KMS-11 (cell line): Measurements from ENCODE around the gene CDR2L.
A peak's percentile ranks its signal among the peaks of the same experiment; 100 is the strongest.

Experiments
- H2AFZ ChIP-seq: fragments of 200-600 bp; sonication (generic); 2 replicates; pipeline ENCODE4 v1.6.1; 2016; ENCODE audit warnings: antibody characterized with exemption, mixed run types, low read depth
- H3K27ac ChIP-seq: fragments of 200-600 bp; sonication (generic); 2 replicates; pipeline ENCODE4 v1.6.1; 2016; ENCODE audit warnings: mild to moderate bottlenecking, mixed run types
- H3K27me3 ChIP-seq: fragments of 200-600 bp; sonication (generic); 2 replicates; pipeline ENCODE4 v1.6.1; 2017; ENCODE audit warnings: mild to moderate bottlenecking, low read depth, mixed run types, moderate library complexity; ENCODE audit not compliant: insufficient read depth
- H3K36me3 ChIP-seq: fragments of 200-600 bp; sonication (generic); 2 replicates; pipeline ENCODE4 v1.6.1; 2017; ENCODE audit warnings: mild to moderate bottlenecking, mixed run types; ENCODE audit not compliant: insufficient read depth
- H3K4me1 ChIP-seq: fragments of 200-600 bp; sonication (generic); 2 replicates; pipeline ENCODE4 v1.6.1; 2016; ENCODE audit warnings: mild to moderate bottlenecking, low read depth, mixed run types; ENCODE audit not compliant: poor library complexity, severe bottlenecking
- H3K4me2 ChIP-seq: fragments of 200-600 bp; sonication (generic); 2 replicates; pipeline ENCODE4 v1.7.0; 2016; ENCODE audit warnings: mild to moderate bottlenecking, mixed run types
- H3K4me3 ChIP-seq: fragments of 200-600 bp; sonication (generic); IDR thresholded peaks from 2 replicates; pipeline ENCODE4 v1.6.1; 2017; ENCODE audit warnings: low read depth, low read length, mixed read lengths; ENCODE audit not compliant: insufficient read depth
- H3K79me2 ChIP-seq: fragments of 200-600 bp; sonication (generic); 2 replicates; pipeline ENCODE4 v1.6.1; 2016; ENCODE audit warnings: low read depth, mixed run types; ENCODE audit not compliant: insufficient read depth
- H3K9ac ChIP-seq: fragments of 200-600 bp; sonication (generic); 2 replicates; pipeline ENCODE4 v1.6.1; 2016; ENCODE audit warnings: mild to moderate bottlenecking, mixed run types
- H4K20me1 ChIP-seq: fragments of 200-600 bp; sonication (generic); 2 replicates; pipeline ENCODE4 v1.6.1; 2016; ENCODE audit warnings: mild to moderate bottlenecking, mixed run types; ENCODE audit not compliant: insufficient read depth
- CTCF ChIP-seq: fragments of 200-600 bp; sonication (generic); conservative IDR thresholded peaks from 2 replicates; pipeline ENCODE4 v1.6.1; 2017; ENCODE audit warnings: low read depth, mild to moderate bottlenecking, antibody characterized with exemption, low read length, moderate library complexity, mixed read lengths

CDR2L gene

DNA sequence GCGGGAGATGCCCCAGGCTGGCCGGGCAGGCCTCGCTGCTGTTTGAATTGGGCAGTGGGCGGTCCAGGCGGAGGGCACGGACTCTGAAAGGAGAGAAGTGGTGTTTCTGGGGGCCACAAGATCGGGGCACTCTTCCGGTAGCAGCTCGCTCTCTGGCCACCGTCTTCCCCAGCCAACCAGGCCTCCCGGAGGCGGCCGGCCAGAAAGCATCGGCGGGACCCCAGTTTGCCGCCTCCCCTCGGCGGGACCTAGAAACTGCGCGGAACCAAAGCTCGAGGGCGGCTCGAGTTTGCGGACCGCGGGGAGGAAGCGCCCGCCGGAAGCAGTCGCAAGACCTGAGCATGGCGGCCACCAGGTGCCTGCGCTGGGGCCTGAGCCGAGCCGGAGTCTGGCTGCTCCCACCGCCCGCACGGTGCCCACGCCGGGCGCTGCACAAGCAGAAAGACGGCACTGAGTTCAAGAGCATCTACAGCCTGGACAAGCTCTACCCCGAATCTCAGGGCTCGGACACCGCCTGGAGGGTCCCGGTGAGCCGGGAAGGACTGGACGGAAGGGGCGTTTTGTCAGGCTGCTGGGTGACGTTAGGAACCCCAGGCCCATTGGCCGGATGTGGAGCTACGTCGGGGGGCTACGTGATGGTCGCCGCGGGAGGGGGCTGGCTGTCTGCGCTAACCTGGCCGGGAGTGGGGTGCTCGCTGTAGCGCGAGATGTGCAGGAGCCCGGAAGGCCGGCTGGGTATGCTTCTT, 25.1 kb downstream of the CDR2L start, which contains the start of gene MRPL58:
Gene MRPL58, plus strand, starts transcription at position 325 of the 746 bp plus-strand sequence. Its CDS starts 17 bp downstream, at position 342.
- no peaks in the 10 kb centered on the region for H4K20me1 ChIP-seq
- peak within 1 kb of the TSS; percentile 99 for H3K4me2 ChIP-seq
- H2AFZ ChIP-seq = peak within 1 kb of the TSS; percentile 99
- H3K4me1 ChIP-seq = peaks cover 12% of the 10 kb centered on the region
- H3K27ac ChIP-seq = peak within 1 kb of the TSS; percentile 58
- H3K9ac ChIP-seq = peak within 1 kb of the TSS; percentile 85
- peaks cover 12% of the 10 kb centered on the region for H3K79me2 ChIP-seq
- H3K4me3 ChIP-seq = no peak within 1 kb of the TSS
- H3K36me3 ChIP-seq = no peaks in the 10 kb centered on the region
- H3K27me3 ChIP-seq = no peaks in the 10 kb centered on the region
- peak; percentile 58 for TF ChIP-seq CTCF

GRCh38 chr17:75013092-75013559, 25.7 kb downstream of the CDR2L start:
- Histone ChIP-seq H3K4me2 (peak overlapping the region; percentile 99), H3K27ac (peak overlapping the region; percentile 58), H3K36me3 (no peaks in the 10 kb centered on the region), H2AFZ (peak overlapping the region; percentile 99; the same call in 1 of the 2 replicates), H4K20me1 (no peaks in the 10 kb centered on the region), H3K9ac (peak overlapping the region; percentile 85), H3K4me1 (peaks cover 12% of the 10 kb centered on the region), H3K27me3 (no peaks in the 10 kb centered on the region), H3K79me2 (peaks cover 12% of the 10 kb centered on the region), H3K4me3 (no peak overlapping the region)
- no peak for TF ChIP-seq CTCF

- peaks cover 5% of the 10 kb centered on the region; the same call in 1 of the 2 replicates for H3K36me3 ChIP-seq
- no peak overlapping the region for H3K4me2 ChIP-seq
- no peaks in the 10 kb centered on the region; the same call in 1 of the 2 replicates for H3K79me2 ChIP-seq
- H2AFZ ChIP-seq = no peak overlapping the region
- TF ChIP-seq CTCF = no peak
- H3K4me1 ChIP-seq = no peaks in the 10 kb centered on the region
- no peak overlapping the region for H3K27ac ChIP-seq
- no peak overlapping the region for H3K9ac ChIP-seq
- H3K4me3 ChIP-seq = no peak overlapping the region
- no peaks in the 10 kb centered on the region for H3K27me3 ChIP-seq
- no peaks in the 10 kb centered on the region for H4K20me1 ChIP-seq
Observed at GRCh38 chr17:75019146-75019545, 31.7 kb downstream of the CDR2L start.

- Histone ChIP-seq H3K4me2 (no peak overlapping the region), H4K20me1 (no peaks in the 10 kb centered on the region), H2AFZ (no peak overlapping the region), H3K27me3 (no peaks in the 10 kb centered on the region), H3K4me1 (no peaks in the 10 kb centered on the region), H3K27ac (no peak overlapping the region), H3K79me2 (no peaks in the 10 kb centered on the region; the same call in 1 of the 2 replicates), H3K36me3 (peaks cover 5% of the 10 kb centered on the region; the same call in 1 of the 2 replicates), H3K9ac (no peak overlapping the region), H3K4me3 (no peak overlapping the region)
- no peak for TF ChIP-seq CTCF
Observed at GRCh38 chr17:75019710-75020109, 32.3 kb downstream of the CDR2L start.
